H1 (cell line): ENCODE results near the gene STX4. TPM values are rescaled to one million over a fixed set of nuclear protein-coding genes. Genes with fewer than 3 reads are reported as not detected.

Experiments used
- CTCF ChIA-PET: fragments of 300-600 bp; sonication (Branson Sonifier 250); formaldehyde crosslinking; loops from one replicate; lab custom pipeline; 2021; ENCODE audit not compliant: partially characterized antibody; lab: Charles Lee
- POLR2A ChIA-PET: fragments of 300-600 bp; sonication (Branson Sonifier 250); formaldehyde crosslinking; loops from one replicate; lab custom pipeline; 2021; ENCODE audit warnings: inconsistent platforms; ENCODE audit not compliant: partially characterized antibody; lab: Charles Lee
- DNase-seq, 2 experiments: peaks; one replicate each; pipeline versions ENCODE4 v3.0.0 to v3.0.0-alpha.2; 2010 to 2022; ENCODE audit warnings: low spot score in 2 of 2, low read depth in 1 of 2, mixed read lengths in 1 of 2
- FAIRE-seq: peaks from 2 replicates; lab custom pipeline; 2011; peaks lifted over from hg19 to GRCh38; lab: Jason Lieb, UNC
- H2AFZ ChIP-seq: 2 replicates; pipeline ENCODE4 v1.8.1; 2012; ENCODE audit warnings: low read length, inconsistent platforms
- H2AK5ac ChIP-seq: 2 replicates; pipeline ENCODE4 v1.6.1; 2013; ENCODE audit warnings: low read depth, low read length
- H2BK120ac ChIP-seq: replicated peaks from 2 replicates; pipeline ENCODE3; 2013; ENCODE audit warnings: low read depth, low read length, inconsistent platforms
- H2BK12ac ChIP-seq: 2 replicates; pipeline ENCODE4 v1.6.1; 2013; ENCODE audit warnings: low read depth, low read length
- H2BK15ac ChIP-seq: 2 replicates; pipeline ENCODE4 v1.6.1; 2013; ENCODE audit warnings: low read length
- H2BK20ac ChIP-seq: 2 replicates; pipeline ENCODE4 v1.6.1; 2013; ENCODE audit warnings: low read length
- H2BK5ac ChIP-seq: 2 replicates; pipeline ENCODE4 v1.6.1; 2013; ENCODE audit warnings: low read depth, low read length
- H3K14ac ChIP-seq: 2 replicates; pipeline ENCODE4 v1.6.1; 2013; ENCODE audit warnings: inconsistent platforms; ENCODE audit not compliant: insufficient read length
- H3K18ac ChIP-seq: 2 replicates; pipeline ENCODE4 v1.6.1; 2013; ENCODE audit warnings: low read length; ENCODE audit errors: extremely low read depth
- H3K23ac ChIP-seq: 2 replicates; pipeline ENCODE4 v1.6.1; 2013; ENCODE audit warnings: inconsistent platforms; ENCODE audit not compliant: insufficient read length
- H3K23me2 ChIP-seq: 2 replicates; pipeline ENCODE4 v1.6.1; 2013; ENCODE audit warnings: low read depth, low read length
- H3K27ac ChIP-seq: 2 replicates; pipeline ENCODE4 v1.6.1; 2011; ENCODE audit warnings: low read depth, low read length, inconsistent platforms
- H3K27me3 ChIP-seq, 4 experiments: replicated peaks in 1 of 4; 1 replicate in 1 of 4; 2 replicates in 3 of 4; pipeline versions ENCODE4 v1.6.1 to v1.8.1; 2011 to 2013; ENCODE audit warnings: low read length in 3 of 4, mild to moderate bottlenecking in 3 of 4, inconsistent platforms in 2 of 4, mixed read lengths in 2 of 4, moderate library complexity in 1 of 4; ENCODE audit not compliant: control insufficient read depth in 3 of 4, insufficient read depth in 3 of 4; ENCODE audit errors: extremely low read depth in 1 of 4
- H3K36me3 ChIP-seq, 4 experiments: 2 replicates each; pipeline versions ENCODE4 v1.6.1 to v1.8.1; 2011 to 2013; ENCODE audit warnings: mild to moderate bottlenecking in 4 of 4, low read length in 3 of 4, moderate library complexity in 2 of 4, control low read depth in 1 of 4, inconsistent platforms in 1 of 4; ENCODE audit not compliant: insufficient read depth in 4 of 4, control insufficient read depth in 2 of 4
- H3K4ac ChIP-seq: replicated peaks from 2 replicates; pipeline ENCODE3; 2013; ENCODE audit warnings: low read length, low read depth, mixed read lengths, inconsistent platforms; ENCODE audit not compliant: insufficient read length
- H3K4me1 ChIP-seq, 4 experiments: replicated peaks in 1 of 4; 1 replicate in 1 of 4; 2 replicates in 3 of 4; pipeline versions ENCODE4 v1.6.1 to v1.8.1; 2011 to 2013; ENCODE audit warnings: low read length in 3 of 4, inconsistent platforms in 2 of 4, mixed read lengths in 1 of 4; ENCODE audit not compliant: insufficient read depth in 4 of 4, control insufficient read depth in 3 of 4
- H3K4me2 ChIP-seq, 2 experiments: 2 replicates each; pipeline versions ENCODE4 v1.6.1 to v1.8.1; 2011 to 2013; ENCODE audit warnings: low read depth in 2 of 2, low read length in 2 of 2, control low read depth in 1 of 2, inconsistent platforms in 1 of 2, mild to moderate bottlenecking in 1 of 2; ENCODE audit not compliant: insufficient read depth in 1 of 2
- H3K4me3 ChIP-seq, 4 experiments: fragments of 200-600, 300-600 bp in 1 of 4; sonication (generic), shearing (Covaris generic), sonication (Bioruptor Twin) in 1 of 4; 2 replicates each; pipeline versions ENCODE4 v1.5.1 to v1.8.1; 2011 to 2016; ENCODE audit warnings: low read length in 4 of 4, low read depth in 3 of 4, control low read depth in 2 of 4, inconsistent platforms in 2 of 4, mild to moderate bottlenecking in 2 of 4, mixed read lengths in 1 of 4, moderate library complexity in 1 of 4; ENCODE audit not compliant: insufficient read depth in 2 of 4; ENCODE audit errors: extremely low read depth in 1 of 4
- H3K56ac ChIP-seq: replicated peaks from 2 replicates; pipeline ENCODE3; 2013; ENCODE audit warnings: low read depth, mild to moderate bottlenecking, mixed read lengths, low read length, inconsistent platforms; ENCODE audit not compliant: insufficient read length
- H3K79me1 ChIP-seq: 2 replicates; pipeline ENCODE4 v1.6.1; 2013; ENCODE audit warnings: low read depth, low read length, control low read depth
- H3K79me2 ChIP-seq, 2 experiments: 2 replicates each; pipeline versions ENCODE4 v1.6.1 to v1.8.1; 2012 to 2013; ENCODE audit warnings: low read length in 2 of 2, mild to moderate bottlenecking in 2 of 2, inconsistent platforms in 1 of 2; ENCODE audit not compliant: insufficient read depth in 2 of 2, control insufficient read depth in 1 of 2
- H3K9ac ChIP-seq, 4 experiments: replicated peaks in 1 of 4; 1 replicate in 1 of 4; 2 replicates in 3 of 4; pipeline versions ENCODE4 v1.6.1 to v1.8.1; 2011 to 2013; ENCODE audit warnings: low read depth in 3 of 4, low read length in 3 of 4, control low read depth in 2 of 4, mild to moderate bottlenecking in 2 of 4, moderate library complexity in 2 of 4, inconsistent platforms in 1 of 4; ENCODE audit errors: extremely low read depth in 1 of 4
- H3K9me3 ChIP-seq, 2 experiments: 2 replicates each; pipeline versions ENCODE4 v1.6.1 to v1.8.1; 2012 to 2013; ENCODE audit warnings: mild to moderate bottlenecking in 2 of 2, moderate library complexity in 2 of 2, control low read depth in 1 of 2, inconsistent platforms in 1 of 2, low read depth in 1 of 2, low read length in 1 of 2, mixed read lengths in 1 of 2; ENCODE audit not compliant: insufficient read depth in 2 of 2
- H4K20me1 ChIP-seq, 2 experiments: replicated peaks in 1 of 2; 2 replicates each; pipeline versions ENCODE3 to v1.8.1; 2011 to 2013; ENCODE audit warnings: inconsistent platforms in 2 of 2, low read length in 2 of 2, mild to moderate bottlenecking in 1 of 2; ENCODE audit not compliant: insufficient read depth in 2 of 2, control insufficient read depth in 1 of 2
- H4K5ac ChIP-seq: 2 replicates; pipeline ENCODE4 v1.6.1; 2013; ENCODE audit warnings: low read length, low read depth, mixed read lengths, inconsistent platforms; ENCODE audit not compliant: insufficient read length
- H4K8ac ChIP-seq: 2 replicates; pipeline ENCODE4 v1.8.0; 2013; ENCODE audit warnings: mild to moderate bottlenecking, moderate library complexity, low read length, inconsistent platforms; ENCODE audit not compliant: insufficient read depth; ENCODE audit errors: extremely low read depth
- H4K91ac ChIP-seq: replicated peaks from 2 replicates; pipeline ENCODE3; 2013; ENCODE audit warnings: low read length, mixed read lengths, inconsistent platforms; ENCODE audit not compliant: insufficient read length
- ASH2L ChIP-seq: fragments of 200-600, 300-600 bp; sonication (generic); IDR thresholded peaks from one replicate; pipeline ENCODE4 v1.7.1; 2017; ENCODE audit warnings: low read length
- CEBPB ChIP-seq: IDR thresholded peaks from 2 replicates; pipeline ENCODE4 v1.6.1; 2012; ENCODE audit warnings: low read depth, low read length
- WGBS, 2 experiments: shearing (Covaris generic) in 1 of 2; methylation state at CpG; one replicate each; pipeline versions ENCODE4 v1.1.6 to v1.1.7; 2013 to 2015; ENCODE audit warnings: low lambda C conversion rate in 2 of 2, mixed read lengths in 2 of 2, inconsistent platforms in 1 of 2, low coverage in 1 of 2, missing lambda C conversion rate in 1 of 2; ENCODE audit not compliant: insufficient replicate concordance in 2 of 2, insufficient coverage in 1 of 2, insufficient read length in 1 of 2; ENCODE audit errors: extremely low coverage in 1 of 2, missing lambda C conversion rate in 1 of 2; 5-methylcytosine and 5-hydroxymethylcytosine counted together
- polyA plus RNA-seq, 7 experiments: library from polyadenylated mRNA; depleted of rRNA in 3 of 7; stranded (reverse) in 5 of 7; unstranded in 2 of 7; fragments of >200 nt in 5 of 7; fragments of 200-250 nt in 2 of 7; gene quantifications; 1 replicate in 5 of 7; 2 replicates in 1 of 7; 4 replicates in 1 of 7; pipeline versions ENCODE4 v1.2.1 to v1.2.3, GENCODE V29; 2011 to 2013; ENCODE audit warnings: missing spikeins in 2 of 7, mixed read lengths in 2 of 7
- total RNA-seq: library from RNA; stranded (reverse); fragmentation: NEBNext Ultra II Directional; extraction: Animal tissue kit (Norgen Biotek cat#: 25700); gene quantifications from 2 replicates; pipeline ENCODE4 v1.2.1, GENCODE V29; 2021

STX4 gene
- total and polyA plus RNA-seq, 2 of the 8 experiments (the other 6 are each of a cell fraction or from before 2014, with no cell fraction given), result 25.8 to 32.3 TPM

DNA sequence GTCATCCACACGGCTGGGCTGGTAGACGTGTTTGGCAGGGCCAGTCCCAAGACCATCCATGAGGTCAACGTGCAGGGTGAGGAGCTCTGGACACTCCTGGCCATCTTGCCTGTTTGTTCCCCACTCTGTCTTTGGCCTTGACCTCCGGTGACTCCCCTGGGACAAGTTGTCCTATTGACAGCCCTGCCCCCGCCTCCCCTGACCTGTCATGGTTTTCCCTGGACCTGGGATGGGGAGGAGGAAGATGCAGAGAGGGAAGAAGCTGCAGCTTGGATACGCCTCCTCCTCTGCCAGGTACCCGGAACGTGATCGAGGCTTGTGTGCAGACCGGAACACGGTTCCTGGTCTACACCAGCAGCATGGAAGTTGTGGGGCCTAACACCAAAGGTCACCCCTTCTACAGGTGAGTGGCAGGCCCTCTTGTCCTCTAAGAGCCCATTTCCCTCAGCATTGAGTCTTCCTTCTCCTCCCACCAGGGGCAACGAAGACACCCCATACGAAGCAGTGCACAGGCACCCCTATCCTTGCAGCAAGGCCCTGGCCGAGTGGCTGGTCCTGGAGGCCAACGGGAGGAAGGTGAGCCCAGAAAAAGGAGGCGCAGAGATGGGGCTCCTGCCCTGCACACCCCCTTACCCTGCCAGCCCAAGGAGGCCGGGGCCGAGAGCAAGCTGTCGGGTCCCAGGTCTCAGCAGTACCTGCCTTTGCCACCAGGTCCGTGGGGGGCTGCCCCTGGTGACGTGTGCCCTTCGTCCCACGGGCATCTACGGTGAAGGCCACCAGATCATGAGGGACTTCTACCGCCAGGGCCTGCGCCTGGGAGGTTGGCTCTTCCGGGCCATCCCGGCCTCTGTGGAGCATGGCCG lies 47.0 kb upstream of the STX4 start:
- no peak overlapping the region for H3K4me2 ChIP-seq
- H3K23ac ChIP-seq, result no peak overlapping the region
- H3K4ac ChIP-seq, result no peak overlapping the region
- no peak overlapping the region for H2AK5ac ChIP-seq
- H3K4me3 ChIP-seq, result no peak overlapping the region
- no peaks in the 10 kb centered on the region for H3K79me1 ChIP-seq
- TF ChIP-seq ASH2L, result no peak
- TF ChIP-seq CEBPB, result no peak
- TF ChIP-seq, all 59 proteins: peak for 0
- no peaks in the 10 kb centered on the region for H3K9me3 ChIP-seq
- FAIRE-seq, result no peak
- no peak overlapping the region for H3K14ac ChIP-seq
- H4K20me1 ChIP-seq, result peaks cover 0 to 11% of the 10 kb centered on the region in 2 experiments
- no peak overlapping the region for H3K9ac ChIP-seq
- no peak overlapping the region for H2AFZ ChIP-seq
- CTCF ChIA-PET, result interaction anchor here (0.7 to 5.5 kb wide), 35 partner anchors 10 to 882 kb away, joined by 3 to 39 read pairs (median 7); partner anchors contain the start of genes KAT8, PRSS8, STX4 and ZNF646
- POLR2A ChIA-PET, result interaction anchor here (0.6 to 5.9 kb wide), 22 partner anchors 9 to 1013 kb away, joined by 3 to 45 read pairs (median 5); partner anchors contain the start of genes KAT8, TAOK2, ZNF646 and ZNF668
- no peak overlapping the region for H2BK120ac ChIP-seq
- H3K56ac ChIP-seq, result no peak overlapping the region
- H3K36me3 ChIP-seq, result peaks cover 4 to 8% (median 6%) of the 10 kb centered on the region in 4 experiments; a peak in 4 of 8 replicates
- H3K27me3 ChIP-seq, result no peaks in the 10 kb centered on the region; a peak in 1 of 7 replicates
- no peak overlapping the region for H3K27ac ChIP-seq
- no peak overlapping the region; the same call in 1 of the 2 replicates for H3K18ac ChIP-seq
- DNase-seq, result no peak
- H3K79me2 ChIP-seq, result no peaks in the 10 kb centered on the region
- H4K91ac ChIP-seq, result no peak overlapping the region
- peaks cover 0 to 5% (median 2%) of the 10 kb centered on the region in 4 experiments; a peak in 4 of 7 replicates for H3K4me1 ChIP-seq
- H3K23me2 ChIP-seq, result peaks cover 3% of the 10 kb centered on the region; the same call in 1 of the 2 replicates
- no peak overlapping the region for H4K5ac ChIP-seq
- WGBS, 2 experiments, result 94% methylated on average over 27 of the region's 29 CpGs; no CpG with 5 or more reads in 1 of the 2 experiments
- H2BK5ac ChIP-seq, result 0 out of 2 replicates have a peak overlapping the region, but pooled peaks have one; percentile 35
- no peak overlapping the region; the same call in 1 of the 2 replicates for H2BK12ac ChIP-seq
- no peak overlapping the region for H2BK20ac ChIP-seq
- H2BK15ac ChIP-seq, result no peak overlapping the region
- H4K8ac ChIP-seq, result peak overlapping the region; percentile 43; the same call in 1 of the 2 replicates
